ENCODE results near the gene TSEN54.

TSEN54 gene

GRCh38 chr17:75499313-75500022, 16.9 kb upstream of the TSEN54 start:
- no peak for DNase-seq (ENCODE audit: low spot score)
- in situ Hi-C loops (cut with MboI; ENCODE audit: low pct_unique_long_range_greater_than_20kb, low sequenced_read_pairs, unreplicated experiment), result no loop called here
- no peak for TF ChIP-seq CTCF (IDR thresholded peaks at IDR 0.05; ENCODE audit: extremely low read depth, insufficient read depth, missing control alignments)

GRCh38 chr17:75500419-75501216, 15.7 kb upstream of the TSEN54 start:
- in situ Hi-C loops (cut with MboI; ENCODE audit: low pct_unique_long_range_greater_than_20kb, low sequenced_read_pairs, unreplicated experiment), result no loop called here
- DNase-seq (ENCODE audit: low spot score), result no peak
- no peak for TF ChIP-seq CTCF (IDR thresholded peaks at IDR 0.05; ENCODE audit: extremely low read depth, insufficient read depth, missing control alignments)

GRCh38 chr17:75501378-75502071, 14.8 kb upstream of the TSEN54 start:
- no peak for TF ChIP-seq CTCF (IDR thresholded peaks at IDR 0.05; ENCODE audit: extremely low read depth, insufficient read depth, missing control alignments)
- DNase-seq (ENCODE audit: low spot score), result no peak
- in situ Hi-C loops (cut with MboI; ENCODE audit: low pct_unique_long_range_greater_than_20kb, low sequenced_read_pairs, unreplicated experiment), result no loop called here

GRCh38 chr17:75502072-75502720, 14.1 kb upstream of the TSEN54 start:
- in situ Hi-C loops (cut with MboI; ENCODE audit: low pct_unique_long_range_greater_than_20kb, low sequenced_read_pairs, unreplicated experiment), result no loop called here
- no peak for TF ChIP-seq CTCF (IDR thresholded peaks at IDR 0.05; ENCODE audit: extremely low read depth, insufficient read depth, missing control alignments)
- no peak for DNase-seq (ENCODE audit: low spot score)

GRCh38 chr17:75502721-75503329, 13.5 kb upstream of the TSEN54 start:
- in situ Hi-C loops (cut with MboI; ENCODE audit: low pct_unique_long_range_greater_than_20kb, low sequenced_read_pairs, unreplicated experiment), result no loop called here

More at GRCh38 chr17:75502721-75503329, 13.5 kb upstream of the TSEN54 start:
- DNase-seq (ENCODE audit: low spot score), result no peak
- TF ChIP-seq CTCF (IDR thresholded peaks at IDR 0.05; ENCODE audit: extremely low read depth, insufficient read depth, missing control alignments), result no peak

Measured in GM13977 (cell line).